ENCODE results near the gene FRRS1L.
A peak's percentile ranks its signal among the peaks of the same experiment; 100 is the strongest.

Gene FRRS1L

DNA sequence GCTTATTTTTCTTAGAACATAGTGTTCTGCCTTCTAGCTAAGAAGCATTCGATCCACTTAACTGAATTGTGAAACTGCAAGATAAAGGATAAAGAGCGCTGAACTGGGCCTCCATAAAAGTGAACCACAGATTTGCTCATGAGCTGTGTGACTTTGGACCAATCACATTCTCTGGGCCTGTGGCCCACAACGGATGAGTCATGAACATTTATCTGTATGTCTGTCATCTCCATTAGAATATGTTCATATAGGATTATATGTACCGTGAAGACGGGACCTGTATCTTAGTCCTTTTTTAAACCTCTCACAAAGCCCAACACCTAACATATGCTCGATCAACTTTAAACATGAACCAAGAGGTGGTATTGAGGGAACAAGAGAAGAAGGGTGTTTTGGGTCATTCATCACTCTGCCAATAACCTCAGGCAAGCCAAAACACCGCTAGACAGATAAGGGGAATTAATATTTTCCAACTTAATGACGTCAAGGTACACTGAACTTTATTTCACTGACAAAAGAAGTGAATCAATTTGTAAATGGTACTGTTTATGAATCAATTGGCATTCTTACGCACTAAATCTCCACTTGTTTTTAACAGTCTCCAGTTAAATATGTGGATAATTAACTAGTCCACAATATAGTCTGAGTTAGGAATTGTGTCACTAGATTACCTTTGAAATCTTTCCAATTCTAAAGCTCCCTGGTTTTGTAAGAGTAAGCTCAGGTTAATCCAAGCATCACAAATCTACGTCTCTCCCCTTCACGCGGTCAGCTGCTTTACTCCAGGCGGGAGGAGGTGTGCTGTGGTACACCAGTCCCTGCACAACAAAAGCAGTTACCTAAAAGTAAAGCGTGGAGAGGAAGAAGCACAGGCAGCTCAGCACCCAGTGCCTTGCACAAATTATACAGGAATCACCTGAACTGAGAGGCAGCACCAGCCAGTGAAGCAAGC, 48.9 kb downstream of the FRRS1L start:
- Histone ChIP-seq H3K27me3 (ENCODE audit: low read depth) (no peaks in the 10 kb centered on the region), H3K36me3 (replicated peaks) (no peaks in the 10 kb centered on the region; the same call in none of the 2 replicates), H3K4me3 (peak overlapping the region; percentile 76), H3K9me3 (no peaks in the 10 kb centered on the region), H3K4me1 (peaks cover 47% of the 10 kb centered on the region)
- peak; percentile 49 to 50 for DNase-seq (ENCODE audit: low spot score in 2 of 2)
- in situ Hi-C loops (cut with MboI; ENCODE audit: low sequenced_read_pairs), result no loop called here

DNA sequence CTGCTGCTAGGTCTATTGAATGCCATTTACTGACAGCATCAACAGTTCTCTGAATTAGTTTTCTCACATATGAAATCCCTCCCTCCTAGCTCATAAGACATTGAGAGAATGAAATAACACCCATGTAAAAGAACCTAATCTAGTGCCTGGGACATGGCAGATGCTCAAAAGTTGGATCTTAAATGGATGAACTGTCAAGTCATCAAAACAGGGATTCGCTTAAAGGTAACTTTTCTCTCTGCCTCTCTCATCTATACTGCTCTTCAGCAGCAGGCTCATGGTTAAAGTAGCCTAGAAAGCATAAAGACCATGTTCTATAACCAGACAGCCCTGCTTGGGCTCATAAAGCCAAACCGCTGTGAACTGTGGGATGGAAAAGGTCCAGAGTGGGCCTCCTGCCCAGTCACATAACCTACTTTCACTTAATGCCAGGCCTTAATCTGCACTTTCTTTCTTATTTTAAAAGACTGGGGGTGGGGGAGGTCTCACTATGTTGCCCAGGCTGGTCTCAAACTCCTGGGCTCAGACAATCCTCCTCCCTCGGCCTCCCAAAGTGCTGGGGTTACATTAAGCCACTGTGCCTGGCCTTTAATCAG, 51.0 kb downstream of the FRRS1L start:
- in situ Hi-C loops (cut with MboI; ENCODE audit: low sequenced_read_pairs), result no loop called here
- H3K4me1 ChIP-seq, result peaks cover 65% of the 10 kb centered on the region
- no peak overlapping the region for H3K4me3 ChIP-seq
- no peaks in the 10 kb centered on the region for H3K27me3 ChIP-seq (ENCODE audit: low read depth)
- no peaks in the 10 kb centered on the region for H3K9me3 ChIP-seq
- no peaks in the 10 kb centered on the region; the same call in none of the 2 replicates for H3K36me3 ChIP-seq (replicated peaks)
- no peak for DNase-seq (ENCODE audit: low spot score in 2 of 2)

DNA sequence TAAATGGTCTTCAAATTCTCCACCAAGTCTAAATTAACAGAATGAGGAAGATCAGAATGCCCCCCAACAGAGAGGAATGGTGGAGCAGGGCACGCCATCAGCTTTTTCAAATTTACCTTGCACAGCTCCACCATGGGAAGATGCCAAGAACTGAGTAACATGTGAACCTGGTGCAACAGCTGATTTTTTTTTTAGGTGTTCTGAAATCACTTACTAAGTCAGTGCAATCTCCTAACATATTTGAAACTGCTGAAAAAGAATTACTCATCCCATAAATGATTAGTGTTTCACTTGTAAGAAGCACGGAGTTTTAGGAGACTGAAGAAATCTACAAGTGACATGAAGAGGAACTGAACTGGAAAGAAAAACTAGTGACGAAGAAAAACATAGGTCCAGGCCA, 52.4 kb downstream of the FRRS1L start:
- Histone ChIP-seq H3K9me3 (no peaks in the 10 kb centered on the region), H3K4me1 (peaks cover 69% of the 10 kb centered on the region), H3K36me3 (replicated peaks) (no peaks in the 10 kb centered on the region; the same call in none of the 2 replicates), H3K4me3 (no peak overlapping the region), H3K27me3 (ENCODE audit: low read depth) (no peaks in the 10 kb centered on the region)
- DNase-seq (ENCODE audit: low spot score in 2 of 2), result no peak
- in situ Hi-C loops (cut with MboI; ENCODE audit: low sequenced_read_pairs), result no loop called here

DNA sequence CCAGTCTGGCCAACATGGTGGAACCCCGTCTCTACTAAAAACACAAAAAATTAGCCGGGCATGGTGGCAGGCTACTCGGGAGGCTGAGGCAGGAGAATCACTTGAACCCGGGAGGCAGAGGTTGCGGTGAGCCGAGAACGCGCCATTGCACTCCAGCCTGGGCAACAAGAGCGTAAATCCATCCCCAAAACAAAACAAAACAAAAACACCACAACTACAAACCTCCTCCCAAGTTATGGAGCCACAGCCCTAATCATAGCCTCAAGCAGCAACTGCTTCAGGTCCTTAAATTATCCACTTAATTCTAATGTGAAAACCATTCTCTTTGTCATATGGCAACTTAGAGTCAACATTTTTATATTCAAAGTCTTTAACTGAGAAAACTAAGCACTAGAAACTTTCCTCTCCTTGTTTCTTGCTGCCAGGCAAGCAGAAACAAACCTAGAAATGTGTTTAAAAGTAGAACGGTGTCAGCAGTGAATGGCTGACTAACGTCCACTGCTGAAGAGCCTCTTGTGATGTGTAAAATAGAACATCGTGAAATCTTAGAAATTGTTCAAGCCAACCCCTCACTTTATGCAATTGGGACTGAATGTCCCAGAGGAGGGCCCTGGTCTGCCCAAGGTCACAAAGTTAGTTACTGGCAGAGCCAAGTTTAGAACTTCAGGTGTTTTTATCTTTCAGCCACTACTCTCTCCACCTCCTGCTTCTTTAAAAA, 53.0 kb downstream of the FRRS1L start:
- no peak for DNase-seq (ENCODE audit: low spot score in 2 of 2)
- no peaks in the 10 kb centered on the region for H3K27me3 ChIP-seq (ENCODE audit: low read depth)
- H3K4me3 ChIP-seq, result no peak overlapping the region
- in situ Hi-C loops (cut with MboI; ENCODE audit: low sequenced_read_pairs), result no loop called here
- H3K9me3 ChIP-seq, result no peaks in the 10 kb centered on the region
- peaks cover 75% of the 10 kb centered on the region for H3K4me1 ChIP-seq
- no peaks in the 10 kb centered on the region; the same call in 1 of the 2 replicates for H3K36me3 ChIP-seq (replicated peaks)

DNA sequence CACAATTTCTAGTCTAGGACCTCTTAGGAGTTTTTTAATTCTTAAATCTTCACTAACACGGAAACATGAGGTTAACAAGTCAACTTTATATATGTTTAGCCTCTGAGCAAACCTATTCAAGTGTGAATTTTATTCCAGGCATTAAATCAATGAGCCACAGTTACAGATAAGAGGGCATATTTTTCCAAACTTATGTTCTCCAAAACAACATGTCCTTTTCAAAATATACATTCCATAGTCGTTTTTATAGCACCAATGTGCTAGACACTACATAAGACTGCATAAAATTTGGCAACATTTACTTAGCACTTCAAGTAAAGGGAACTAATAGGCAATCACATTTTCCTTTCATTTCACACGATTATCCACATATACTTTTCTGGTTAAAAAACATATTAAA, 53.8 kb downstream of the FRRS1L start:
- Histone ChIP-seq H3K4me1 (peaks cover 83% of the 10 kb centered on the region), H3K9me3 (no peaks in the 10 kb centered on the region), H3K4me3 (no peak overlapping the region), H3K36me3 (replicated peaks) (no peaks in the 10 kb centered on the region; the same call in 1 of the 2 replicates), H3K27me3 (ENCODE audit: low read depth) (no peaks in the 10 kb centered on the region)
- in situ Hi-C loops (cut with MboI; ENCODE audit: low sequenced_read_pairs), result no loop called here
- no peak for DNase-seq (ENCODE audit: low spot score in 2 of 2)

DNA sequence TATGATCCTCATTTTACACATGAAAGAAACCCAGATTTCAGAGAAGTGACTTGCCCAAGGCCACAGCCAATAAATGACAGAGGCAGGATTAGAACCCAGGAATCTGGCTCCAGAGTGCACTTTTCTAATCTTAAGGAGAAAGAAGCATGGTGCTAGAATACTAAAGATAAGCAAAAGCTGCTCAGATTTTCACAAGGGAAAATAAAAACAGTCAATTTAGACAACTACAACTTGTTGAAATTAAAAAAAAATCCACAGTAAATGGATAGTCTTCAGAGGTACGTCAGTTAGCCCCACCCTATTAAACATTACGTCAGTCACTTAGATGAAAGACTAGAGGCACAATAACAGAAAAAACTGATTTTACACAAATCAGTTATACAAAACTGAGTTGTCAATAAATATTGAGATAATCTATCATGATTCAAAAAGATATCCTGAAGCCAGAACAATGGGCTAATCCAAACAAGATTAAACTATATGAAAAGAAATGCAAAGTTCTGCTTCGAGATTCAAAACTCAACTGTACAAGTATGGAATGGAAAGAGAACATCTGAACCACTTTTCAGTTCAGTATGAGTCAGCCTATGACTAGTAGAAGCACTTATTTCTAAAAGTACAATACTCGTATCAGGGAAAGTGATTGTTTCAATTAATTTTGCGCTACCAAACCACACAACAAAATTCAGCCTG, 56.6 kb downstream of the FRRS1L start:
- H3K9me3 ChIP-seq, result no peaks in the 10 kb centered on the region
- DNase-seq (ENCODE audit: low spot score in 2 of 2), result peak; percentile 42 to 84
- peaks cover 4% of the 10 kb centered on the region for H3K36me3 ChIP-seq (replicated peaks)
- no peaks in the 10 kb centered on the region for H3K27me3 ChIP-seq (ENCODE audit: low read depth)
- in situ Hi-C loops (cut with MboI; ENCODE audit: low sequenced_read_pairs), result no loop called here
- no peak overlapping the region; the same call in 1 of the 2 replicates for H3K4me3 ChIP-seq
- peaks cover 77% of the 10 kb centered on the region for H3K4me1 ChIP-seq

DNA sequence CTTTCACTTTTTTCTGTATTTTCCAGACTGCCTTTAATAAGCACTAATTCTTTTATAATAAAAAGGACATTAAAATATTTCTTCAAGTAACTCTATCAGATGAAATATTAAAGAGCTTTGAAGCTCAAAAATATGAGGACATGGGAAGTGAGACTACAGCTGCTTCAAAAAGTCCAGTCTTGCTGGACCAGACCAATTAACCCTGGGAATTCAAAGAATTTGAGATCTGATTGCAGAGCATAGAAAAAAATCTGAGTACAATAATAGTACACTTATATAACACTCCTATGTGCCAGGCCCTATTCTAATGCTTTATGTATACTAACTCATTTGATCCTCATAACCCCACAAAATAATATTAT, 57.1 kb downstream of the FRRS1L start:
- in situ Hi-C loops (cut with MboI; ENCODE audit: low sequenced_read_pairs), result loop anchor here (10.0 kb wide), 1 partner anchor 205 kb away; no protein-coding TSS in a partner anchor
- Histone ChIP-seq H3K27me3 (ENCODE audit: low read depth) (no peaks in the 10 kb centered on the region), H3K4me1 (peaks cover 74% of the 10 kb centered on the region), H3K4me3 (no peak overlapping the region), H3K36me3 (replicated peaks) (peaks cover 9% of the 10 kb centered on the region), H3K9me3 (no peaks in the 10 kb centered on the region)
- DNase-seq (ENCODE audit: low spot score in 2 of 2), result no peak

DNA sequence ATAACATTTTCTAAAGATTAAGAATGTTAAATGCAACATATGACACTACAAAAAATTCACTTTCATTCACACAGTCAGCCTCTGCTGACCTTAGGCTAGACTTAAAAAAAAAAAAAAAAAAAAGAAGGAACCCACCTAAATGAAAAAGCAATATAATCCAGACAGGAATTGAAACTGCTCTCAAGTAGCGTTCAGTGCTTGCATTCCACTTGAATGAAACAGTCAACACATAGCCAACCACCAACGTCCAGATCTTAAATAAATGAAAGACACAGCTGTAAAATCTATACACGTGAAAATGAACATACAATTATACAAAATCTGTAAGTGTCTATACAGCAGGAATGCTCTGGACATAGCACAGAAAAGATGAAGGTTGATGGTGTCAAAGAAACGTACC, 58.7 kb downstream of the FRRS1L start:
- in situ Hi-C loops (cut with MboI; ENCODE audit: low sequenced_read_pairs), result loop anchor here (10.0 kb wide), 1 partner anchor 206 kb away; no protein-coding TSS in a partner anchor
- no peaks in the 10 kb centered on the region for H3K27me3 ChIP-seq (ENCODE audit: low read depth)
- no peak for DNase-seq (ENCODE audit: low spot score in 2 of 2)
- no peaks in the 10 kb centered on the region for H3K9me3 ChIP-seq
- H3K4me3 ChIP-seq, result no peak overlapping the region
- H3K4me1 ChIP-seq, result peaks cover 57% of the 10 kb centered on the region
- H3K36me3 ChIP-seq (replicated peaks), result peaks cover 21% of the 10 kb centered on the region

DNA sequence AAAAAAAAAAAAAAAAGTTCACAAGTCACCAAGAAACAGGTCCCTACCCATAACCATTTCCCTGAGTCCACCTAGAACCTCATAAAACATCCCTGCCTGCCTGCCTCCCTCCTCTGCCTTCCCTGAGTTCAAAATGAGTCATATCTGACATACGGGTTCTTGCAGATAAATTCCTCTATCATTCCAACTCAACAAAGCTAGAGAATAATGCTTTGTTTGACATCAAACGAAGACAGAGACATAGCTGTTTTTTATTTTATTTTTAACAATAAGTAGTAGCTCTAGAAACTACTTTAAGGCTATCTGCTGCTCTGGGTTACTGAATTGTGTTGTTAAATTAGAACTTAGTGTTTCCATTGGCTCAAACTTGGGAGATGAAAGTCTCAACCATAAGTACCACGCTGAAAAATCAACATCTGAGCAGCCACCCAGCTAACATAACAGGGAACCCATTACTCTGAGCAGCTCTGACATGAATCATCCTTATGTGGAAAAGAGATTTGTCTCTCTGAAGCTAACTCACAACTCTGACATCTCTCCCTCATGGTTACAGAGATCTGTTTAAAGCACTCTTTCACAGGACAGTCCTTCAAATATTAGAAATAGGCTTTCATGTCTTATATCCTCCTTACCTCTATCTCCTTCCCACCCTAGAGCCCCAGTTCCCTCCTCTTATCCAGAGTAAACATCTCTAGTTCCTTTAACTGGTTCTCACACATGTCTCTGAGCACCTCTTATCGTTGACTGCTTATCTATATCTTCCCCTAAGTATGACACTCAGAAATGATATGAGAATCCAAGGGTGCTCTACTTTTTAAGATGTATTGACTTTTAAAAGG, 59.4 kb downstream of the FRRS1L start:
- Histone ChIP-seq H3K4me1 (peaks cover 50% of the 10 kb centered on the region), H3K27me3 (ENCODE audit: low read depth) (no peaks in the 10 kb centered on the region), H3K4me3 (no peak overlapping the region), H3K36me3 (replicated peaks) (peaks cover 28% of the 10 kb centered on the region), H3K9me3 (no peaks in the 10 kb centered on the region)
- in situ Hi-C loops (cut with MboI; ENCODE audit: low sequenced_read_pairs), result loop anchor here (10.0 kb wide), 1 partner anchor 207 kb away; no protein-coding TSS in a partner anchor
- no peak for DNase-seq (ENCODE audit: low spot score in 2 of 2)

DNA sequence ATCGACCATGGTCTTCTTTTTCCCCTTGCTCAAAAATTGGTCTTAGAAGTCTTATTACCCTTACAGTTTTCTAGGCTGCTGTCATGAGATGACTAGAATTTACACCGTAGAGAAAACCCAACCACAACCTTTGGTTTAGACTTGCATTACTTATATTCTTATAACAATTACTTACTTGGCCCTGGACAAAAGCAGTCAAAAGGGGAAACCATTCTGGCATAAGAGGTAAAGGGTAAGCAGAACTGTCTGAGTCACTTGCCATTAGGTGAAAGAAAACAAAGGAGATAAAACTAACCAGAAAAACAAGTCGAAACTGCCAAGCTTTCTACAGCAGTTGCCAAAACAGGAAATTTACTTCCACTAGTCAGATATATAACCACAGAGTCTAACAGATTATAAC, 65.2 kb downstream of the FRRS1L start:
- no peaks in the 10 kb centered on the region for H3K9me3 ChIP-seq
- in situ Hi-C loops (cut with MboI; ENCODE audit: low sequenced_read_pairs), result loop anchor here (10.0 kb wide), 1 partner anchor 213 kb away; no protein-coding TSS in a partner anchor
- H3K4me1 ChIP-seq, result peaks cover 46% of the 10 kb centered on the region
- no peak overlapping the region for H3K4me3 ChIP-seq
- H3K27me3 ChIP-seq (ENCODE audit: low read depth), result no peaks in the 10 kb centered on the region
- DNase-seq (ENCODE audit: low spot score in 2 of 2), result no peak
- peaks cover 45% of the 10 kb centered on the region for H3K36me3 ChIP-seq (replicated peaks)

DNA sequence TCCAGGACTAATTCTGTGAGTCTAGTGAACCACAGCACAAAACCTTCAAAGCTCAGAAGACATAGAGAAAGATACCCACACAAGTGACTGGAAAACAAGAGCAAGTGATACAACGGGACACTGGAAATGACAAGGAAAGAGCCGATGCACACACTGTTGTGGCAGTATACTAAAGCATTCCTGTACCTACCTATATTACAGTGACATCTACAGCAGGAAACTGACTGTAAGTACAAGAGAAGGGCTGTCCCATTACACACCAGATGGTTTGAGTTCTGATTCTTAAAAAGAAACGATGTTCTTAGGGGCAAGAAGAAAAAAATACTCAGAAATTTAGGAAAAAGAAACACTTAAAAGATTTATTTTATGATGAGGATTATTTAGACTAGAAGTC, 65.8 kb downstream of the FRRS1L start:
- no peaks in the 10 kb centered on the region for H3K27me3 ChIP-seq (ENCODE audit: low read depth)
- in situ Hi-C loops (cut with MboI; ENCODE audit: low sequenced_read_pairs), result loop anchor here (10.0 kb wide), 1 partner anchor 214 kb away; no protein-coding TSS in a partner anchor
- H3K9me3 ChIP-seq, result no peaks in the 10 kb centered on the region
- no peak for DNase-seq (ENCODE audit: low spot score in 2 of 2)
- peaks cover 42% of the 10 kb centered on the region for H3K36me3 ChIP-seq (replicated peaks)
- peaks cover 46% of the 10 kb centered on the region for H3K4me1 ChIP-seq
- no peak overlapping the region for H3K4me3 ChIP-seq

DNA sequence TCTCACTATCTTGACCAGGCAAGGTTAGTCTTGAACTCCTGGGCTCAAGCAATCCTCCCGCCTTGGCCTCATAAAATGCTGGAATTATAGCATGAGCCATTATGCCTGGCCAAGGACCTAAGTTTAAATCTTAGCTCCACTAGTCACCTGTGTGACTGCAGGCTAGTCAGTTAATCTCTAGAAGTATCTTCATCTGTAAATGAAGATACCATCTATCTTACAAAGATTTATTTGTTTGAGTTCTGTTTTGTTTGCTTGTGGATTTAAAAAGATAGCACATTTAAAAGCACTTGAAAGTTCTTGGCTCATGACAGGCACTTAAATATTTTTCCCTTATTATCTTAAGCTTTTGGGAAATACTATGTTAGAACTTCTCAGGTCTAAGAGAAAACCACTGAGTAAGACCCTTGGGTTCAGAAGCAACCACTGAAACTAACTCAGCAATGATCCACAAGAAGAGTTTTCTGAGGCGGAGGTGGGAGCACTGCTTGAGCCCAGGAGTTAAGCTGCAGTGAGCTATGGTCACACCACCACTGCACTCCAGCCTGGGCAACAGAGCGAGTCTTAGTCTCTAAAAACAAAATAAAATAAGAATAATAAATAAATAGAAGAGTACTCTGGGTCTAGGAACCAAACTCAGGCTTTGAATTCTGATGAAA, 66.4 kb downstream of the FRRS1L start:
- H3K27me3 ChIP-seq (ENCODE audit: low read depth), result no peaks in the 10 kb centered on the region
- H3K4me3 ChIP-seq, result no peak overlapping the region
- in situ Hi-C loops (cut with MboI; ENCODE audit: low sequenced_read_pairs), result loop anchor here (10.0 kb wide), 1 partner anchor 214 kb away; no protein-coding TSS in a partner anchor
- H3K9me3 ChIP-seq, result no peaks in the 10 kb centered on the region
- DNase-seq (ENCODE audit: low spot score in 2 of 2), result no peak
- peaks cover 46% of the 10 kb centered on the region for H3K4me1 ChIP-seq
- H3K36me3 ChIP-seq (replicated peaks), result peaks cover 42% of the 10 kb centered on the region
